HTR-8/SVneo (cell line): ENCODE results near the gene HIVEP3.
"Not testable (repeated sequence)": the region's sequence is repeated elsewhere in the genome, so short reads cannot be mapped to it uniquely, and the experiment has no call there.

Source experiments
- DNase-seq: peaks from one replicate; pipeline ENCODE4 v3.0.0; 2011; ENCODE audit warnings: low spot score, mixed read lengths; ENCODE audit not compliant: insufficient read length
- FAIRE-seq: peaks from 2 replicates; lab custom pipeline; 2011; peaks lifted over from hg19 to GRCh38; lab: Jason Lieb, UNC

Gene HIVEP3

DNA sequence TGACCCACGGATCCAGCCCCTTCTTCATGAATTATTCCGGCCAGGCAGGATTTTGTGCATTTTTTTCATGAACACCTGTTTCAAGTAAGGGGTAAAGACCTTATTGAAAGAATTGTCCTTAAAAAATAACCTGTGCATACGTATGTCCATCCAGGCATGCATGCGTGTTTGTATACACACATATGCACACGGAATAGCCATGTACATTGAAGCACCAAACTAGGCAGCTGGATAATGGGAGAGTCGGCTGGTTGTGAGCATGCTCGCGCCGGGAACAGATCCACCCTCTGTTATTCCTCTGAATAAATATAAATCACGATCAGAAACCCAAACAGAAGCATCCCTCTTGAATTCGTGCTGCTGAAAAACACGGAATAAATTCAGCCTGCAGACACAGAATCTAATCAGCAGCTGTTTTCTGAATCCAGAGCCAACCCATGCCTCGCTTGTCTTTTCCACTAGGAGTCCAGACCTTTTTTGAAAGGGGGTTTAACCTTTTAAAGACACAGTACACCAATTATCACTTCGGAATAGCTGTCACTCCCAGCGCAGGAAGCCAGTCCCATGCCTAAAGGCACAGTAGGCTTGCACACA lies at the start of gene HIVEP3:
Gene HIVEP3, minus strand, starts transcription at position 473 of the 594 bp plus-strand sequence.
- FAIRE-seq (no peak), DNase-seq (no peak)

DNA sequence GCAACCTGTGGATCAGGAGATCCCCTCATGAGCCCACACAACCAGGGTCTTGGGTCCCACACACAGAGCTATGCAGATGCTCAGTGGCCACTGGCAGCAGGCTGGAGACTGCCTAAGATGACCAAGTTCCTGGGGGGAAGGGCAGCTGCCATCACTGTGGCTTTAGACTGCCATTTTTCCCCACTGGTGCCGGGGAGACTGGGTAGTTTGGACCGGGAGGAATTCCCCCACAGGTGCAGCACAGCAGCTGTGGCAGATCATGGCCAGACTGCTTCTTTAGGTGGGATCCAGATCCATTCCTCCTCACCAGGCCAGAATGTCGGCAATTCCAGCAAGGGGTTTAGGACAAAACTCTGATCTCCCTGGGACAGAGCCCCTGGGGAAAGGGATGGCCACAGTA lies 45.7 kb upstream of the HIVEP3 start:
- DNase-seq (no peak), FAIRE-seq (no peak)

DNA sequence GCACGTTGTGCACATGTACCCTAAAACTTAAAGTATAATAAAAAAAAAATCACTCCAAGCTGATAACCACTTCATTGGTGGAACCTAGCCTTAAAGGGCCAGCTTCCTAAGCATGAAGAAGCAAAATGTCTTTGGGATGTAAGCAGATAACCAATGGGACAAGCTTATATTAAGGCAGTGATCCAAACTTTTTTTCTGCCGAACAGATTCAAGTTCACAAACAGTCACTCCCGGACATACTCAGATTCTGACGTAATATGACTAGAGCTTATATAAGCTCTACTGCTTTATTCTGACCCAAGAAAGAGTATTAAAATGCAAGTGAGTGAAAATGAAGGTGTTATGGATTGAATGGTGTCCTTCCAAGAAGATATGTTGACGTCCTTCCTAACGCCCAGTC lies 44.9 kb upstream of the HIVEP3 start:
- FAIRE-seq (no peak), DNase-seq (no peak)

DNA sequence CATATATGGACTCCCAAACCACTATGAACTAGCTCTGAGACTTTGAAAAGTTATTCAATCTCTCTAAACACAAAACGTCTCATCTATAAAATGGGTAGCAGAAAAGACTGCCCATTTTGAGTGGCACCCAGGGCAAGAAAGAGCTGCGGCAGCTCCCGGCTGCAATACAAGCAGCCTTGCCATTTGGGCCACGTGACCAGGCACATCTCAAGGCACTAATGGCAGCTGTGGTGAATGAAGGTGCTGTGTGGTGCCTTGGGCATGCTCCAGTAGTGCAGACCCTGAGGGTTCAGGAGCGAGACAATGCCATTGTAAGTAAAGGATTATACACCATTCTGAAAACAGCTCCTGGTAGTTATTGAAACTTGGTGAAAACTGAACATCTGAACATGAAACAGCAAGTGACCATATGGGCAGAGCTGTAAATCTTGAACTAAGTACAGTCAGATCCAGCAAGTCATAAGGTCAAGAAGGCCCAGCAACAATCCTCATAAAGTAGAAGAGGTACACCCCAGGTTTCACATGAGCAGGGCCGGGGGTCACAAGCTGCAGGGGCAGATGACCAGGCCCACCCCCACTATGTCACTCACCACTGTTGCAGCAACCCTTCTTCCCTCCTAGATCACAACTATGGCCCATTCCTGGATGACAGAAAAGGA lies 39.4 kb upstream of the HIVEP3 start:
- FAIRE-seq (no peak), DNase-seq (no peak)

DNA sequence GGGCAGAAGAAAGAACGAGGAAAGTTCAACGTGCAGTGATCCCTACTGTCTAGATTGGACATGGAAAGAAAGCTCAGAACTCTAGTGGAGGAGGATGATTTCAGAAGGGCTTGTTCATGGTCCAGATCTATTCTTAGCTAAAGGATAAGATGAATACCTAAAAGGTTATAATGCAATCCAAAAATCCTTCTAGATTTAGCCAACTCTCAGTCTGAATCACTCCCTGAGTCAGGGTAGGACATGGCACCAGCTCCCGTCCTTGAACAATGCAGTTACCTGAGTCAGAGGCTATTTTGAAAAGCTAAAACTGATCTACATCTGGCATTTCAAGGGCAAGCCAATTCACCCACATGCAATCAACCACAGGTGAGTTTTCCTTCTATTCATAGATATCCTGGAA lies 38.8 kb upstream of the HIVEP3 start:
- no peak for DNase-seq
- no peak for FAIRE-seq

DNA sequence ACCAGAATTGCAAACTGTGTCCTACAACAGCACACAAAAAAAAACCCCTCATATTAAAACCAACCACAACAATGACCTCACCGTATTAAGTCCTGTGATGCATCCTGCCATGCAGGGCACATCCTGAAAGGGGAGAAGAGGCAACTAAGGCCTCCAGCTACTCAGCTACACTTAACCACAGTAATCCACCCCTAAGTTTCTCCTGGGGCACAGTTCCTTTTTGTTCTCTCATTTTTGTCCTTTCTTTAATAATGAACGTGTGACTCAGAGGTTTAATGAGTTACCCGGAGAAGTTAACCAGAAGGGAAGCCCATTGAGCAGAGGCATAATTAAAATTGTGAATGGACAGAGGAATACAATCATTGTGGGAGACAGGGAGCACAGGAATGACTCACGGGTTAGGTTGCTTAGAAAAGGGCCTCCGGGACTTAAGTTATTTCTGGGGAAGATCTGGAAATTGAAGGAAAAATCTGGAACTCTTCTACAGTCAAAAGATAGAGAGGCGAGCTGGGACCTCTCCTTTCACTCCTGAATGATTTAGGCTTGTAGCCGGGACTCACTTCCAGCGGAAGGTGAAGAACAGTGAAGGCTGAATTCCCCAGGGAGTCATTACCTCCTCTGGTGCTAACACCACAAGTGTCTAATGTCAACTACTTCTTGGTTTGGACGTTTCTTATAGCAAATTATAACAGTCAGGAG lies 36.9 kb upstream of the HIVEP3 start:
- peak; percentile 62 for DNase-seq

DNA sequence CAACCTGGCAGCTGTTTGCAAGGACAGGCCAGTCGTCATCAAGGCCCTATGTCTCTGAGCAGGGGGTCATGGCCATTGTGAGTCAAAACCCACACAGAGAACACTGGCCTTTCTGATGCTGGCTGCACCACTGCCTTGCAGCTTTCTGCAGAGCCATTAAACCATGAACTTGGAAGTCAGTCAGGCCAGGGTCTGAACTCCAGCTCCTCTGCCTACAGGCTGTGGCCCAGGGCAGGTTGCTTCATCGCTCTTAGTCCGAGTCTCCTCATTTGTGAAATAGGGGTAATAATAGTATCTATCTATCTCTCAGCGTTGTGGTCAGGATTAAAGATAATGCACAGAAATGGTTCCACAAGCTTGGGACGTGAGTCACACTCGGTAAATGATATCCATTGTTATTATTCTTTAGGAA lies 35.8 kb upstream of the HIVEP3 start:
- DNase-seq, result peak; percentile 59
- FAIRE-seq, result no peak

More for the DNA sequence above, 36.9 kb upstream of the HIVEP3 start:
- no peak for FAIRE-seq

DNA sequence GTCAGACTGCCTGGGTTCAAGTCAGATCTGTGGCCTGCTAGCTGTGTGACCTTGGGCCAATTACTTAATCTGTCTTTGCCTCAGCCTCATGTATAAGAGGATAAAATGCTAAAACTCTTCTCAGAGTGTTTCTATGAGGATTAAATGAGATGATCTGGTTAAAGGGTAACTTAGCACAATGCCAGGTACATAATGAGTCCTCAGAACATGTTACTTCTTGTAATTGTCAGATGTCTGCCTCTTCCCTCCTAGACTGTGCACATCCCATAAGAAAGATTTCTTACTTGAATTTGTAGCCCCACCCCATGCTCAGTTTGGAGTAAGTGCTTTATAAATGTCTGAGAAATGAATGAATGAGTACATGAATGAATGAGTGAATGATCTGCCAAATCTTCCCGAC lies 34.6 kb upstream of the HIVEP3 start:
- FAIRE-seq (no peak), DNase-seq (no peak)

DNA sequence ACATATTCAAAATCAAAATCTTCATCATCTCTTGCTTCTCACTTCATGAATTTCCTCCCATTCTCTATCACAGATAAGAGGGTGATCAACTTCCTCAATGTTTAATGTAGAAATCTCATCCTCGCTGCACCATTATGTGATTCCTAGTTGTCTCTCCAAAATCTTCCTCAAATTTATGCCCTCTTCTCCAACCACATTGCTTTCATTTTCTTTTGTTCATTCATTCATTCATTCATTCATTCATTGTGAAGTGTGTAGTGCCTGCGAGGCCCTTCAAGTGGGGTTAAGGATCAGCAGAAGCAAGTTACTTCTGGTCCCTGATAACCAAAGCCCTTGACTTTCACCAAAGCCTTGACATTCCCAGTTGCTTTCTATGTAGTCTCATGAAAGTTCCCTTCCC lies 33.5 kb upstream of the HIVEP3 start:
- no peak for FAIRE-seq
- DNase-seq, result no peak

DNA sequence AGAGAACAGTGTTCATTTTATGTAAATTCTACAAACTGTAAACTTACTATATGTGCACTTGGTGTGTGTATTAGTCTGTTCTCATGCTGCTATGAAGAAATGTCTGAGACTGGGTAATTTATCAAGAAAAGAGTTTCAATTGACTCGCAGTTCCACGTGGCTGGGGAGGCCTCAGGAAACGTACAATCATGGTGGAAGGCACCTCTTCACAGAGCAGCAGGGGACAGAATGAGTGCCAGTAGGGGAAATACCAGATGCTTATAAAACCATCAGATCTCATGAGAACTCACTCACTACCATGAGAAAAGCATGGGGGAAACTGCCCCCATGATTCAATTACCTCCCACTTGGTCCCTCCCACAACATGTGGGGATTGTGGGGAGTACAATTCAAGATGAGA lies 32.8 kb upstream of the HIVEP3 start:
- not testable (repeated sequence) for FAIRE-seq, DNase-seq

DNA sequence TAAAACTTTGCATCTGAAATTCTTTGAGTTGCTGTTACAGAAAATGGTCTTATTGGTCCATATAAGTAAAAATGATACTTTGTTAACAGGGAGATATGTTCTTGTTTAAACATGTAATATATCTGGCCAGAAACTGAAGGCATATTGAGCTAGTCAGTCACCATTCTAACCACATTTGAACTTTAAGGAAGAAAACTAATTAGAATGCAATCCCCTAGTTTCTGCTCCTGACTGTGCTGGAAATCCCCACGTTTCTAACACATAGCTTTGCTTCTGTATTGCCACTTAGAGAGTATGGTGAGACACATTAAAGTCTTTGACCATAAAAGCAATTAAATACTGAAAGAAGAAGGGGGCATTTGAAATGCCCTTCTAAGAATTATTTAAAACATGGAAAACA lies 32.1 kb upstream of the HIVEP3 start:
- FAIRE-seq (no peak), DNase-seq (no peak)

DNA sequence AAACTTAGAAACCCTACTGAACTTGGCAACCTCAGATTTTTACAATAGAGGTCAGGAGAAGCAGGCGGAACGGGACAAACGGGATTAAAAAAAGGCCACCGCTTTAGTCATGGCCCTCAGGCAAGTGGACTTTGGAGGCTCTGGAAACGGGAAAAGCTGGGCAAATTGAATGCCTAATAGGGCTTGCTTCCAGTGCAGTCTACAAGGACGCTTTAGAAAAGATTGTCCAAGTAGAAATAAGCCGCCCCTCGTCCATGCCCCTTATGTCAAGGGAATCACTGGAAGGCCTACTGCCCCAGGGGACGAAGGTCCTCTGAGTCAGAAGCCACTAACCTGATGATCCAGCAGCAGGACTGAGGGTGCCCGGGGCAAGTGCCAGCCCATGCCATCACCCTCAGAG lies 27.2 kb upstream of the HIVEP3 start:
- FAIRE-seq, DNase-seq: not testable (repeated sequence)

DNA sequence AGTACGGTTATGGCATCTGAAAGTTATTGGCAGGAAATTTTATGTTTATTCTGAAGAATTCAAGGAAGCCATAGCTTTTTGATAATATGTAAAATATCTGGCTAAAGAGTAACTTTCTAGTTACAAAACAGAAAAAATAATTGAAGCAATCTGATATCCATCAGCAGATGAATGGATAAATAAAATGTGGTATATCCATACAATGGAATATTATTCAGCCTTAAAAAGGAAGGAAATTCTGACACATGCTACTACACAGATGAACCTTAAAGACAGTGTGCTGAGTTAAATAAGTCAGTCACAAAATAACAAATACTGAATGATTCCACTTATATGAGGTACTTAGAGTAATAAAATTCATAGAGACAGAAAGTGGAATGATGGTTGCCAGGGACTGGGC lies 25.0 kb upstream of the HIVEP3 start:
- no peak for DNase-seq
- no peak for FAIRE-seq

DNA sequence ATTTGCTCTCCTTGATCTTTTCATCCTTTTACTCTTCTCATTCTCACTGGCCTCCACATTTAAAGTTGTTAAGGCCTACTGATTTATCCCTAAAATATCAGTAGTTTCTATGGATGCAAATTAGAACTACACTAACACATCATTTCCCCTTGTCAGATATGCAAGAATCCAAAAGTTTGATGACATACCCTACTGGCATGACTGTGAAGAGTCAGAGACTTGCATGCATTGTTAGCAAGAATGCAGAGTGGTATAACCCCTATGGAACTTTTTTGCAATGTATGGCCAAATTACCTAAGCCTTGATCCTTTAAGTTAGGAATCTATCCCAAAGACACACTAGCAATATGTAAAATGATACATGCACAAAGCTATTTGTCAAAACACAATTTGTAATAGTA lies 23.6 kb upstream of the HIVEP3 start:
- DNase-seq, result no peak
- no peak for FAIRE-seq

DNA sequence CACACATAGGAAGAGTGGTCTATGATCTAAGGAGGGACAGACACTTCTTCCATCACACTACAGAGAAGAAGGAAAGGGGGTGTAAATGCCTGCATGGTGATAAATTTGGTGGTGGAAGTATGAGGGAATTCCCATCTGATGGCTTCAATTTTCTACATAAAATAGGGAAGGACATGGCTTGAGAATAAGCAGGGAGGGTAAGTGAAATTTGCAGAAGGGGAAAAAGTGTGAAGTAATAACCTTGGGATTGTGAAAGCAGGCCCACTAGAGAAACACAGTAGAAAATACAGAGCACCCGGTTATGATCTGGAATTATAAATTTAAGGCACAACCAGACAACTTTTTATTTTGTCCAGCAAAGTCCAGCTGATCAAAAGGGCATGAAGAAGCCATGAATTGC lies 22.7 kb upstream of the HIVEP3 start:
- DNase-seq, result no peak
- FAIRE-seq, result no peak

DNA sequence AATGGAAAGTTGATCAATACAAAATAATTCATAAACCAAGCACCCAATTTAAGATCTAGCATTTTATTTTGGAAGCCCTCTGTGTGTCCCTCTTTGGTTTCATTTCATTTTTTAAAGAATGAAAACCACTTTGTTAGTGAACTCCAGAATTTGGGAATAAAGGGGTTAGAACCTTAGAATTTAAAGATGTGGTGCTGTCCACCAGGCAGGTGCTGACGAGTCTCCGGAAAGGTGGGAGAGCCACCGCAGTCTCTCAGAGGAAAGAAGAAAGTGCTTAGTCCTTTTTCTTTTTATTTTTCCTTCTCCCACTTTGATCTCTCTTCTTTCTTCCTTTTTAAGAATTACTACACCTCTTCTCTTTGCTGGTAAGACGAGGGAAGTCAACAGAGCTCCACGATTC lies 20.5 kb upstream of the HIVEP3 start:
- no peak for DNase-seq
- FAIRE-seq, result no peak

DNA sequence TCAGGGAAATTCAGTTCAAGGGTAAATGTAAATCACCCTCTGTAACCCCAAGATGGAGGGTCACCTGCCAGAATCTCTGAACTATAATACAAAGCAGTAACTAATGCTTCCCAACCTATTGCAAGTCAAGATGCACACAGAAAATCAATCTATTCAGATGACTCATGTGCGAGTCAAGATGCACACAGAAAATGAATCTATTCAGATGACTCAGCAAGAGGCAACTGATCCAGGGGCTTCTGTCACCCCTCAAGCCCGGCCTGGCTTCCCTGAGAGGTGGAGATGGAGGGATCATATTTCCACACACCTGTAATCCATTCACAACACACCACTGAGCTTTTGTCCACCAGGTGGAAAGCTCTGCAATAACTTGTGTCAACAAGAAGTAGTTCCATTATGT lies 17.4 kb upstream of the HIVEP3 start:
- DNase-seq, result no peak
- FAIRE-seq, result no peak

DNA sequence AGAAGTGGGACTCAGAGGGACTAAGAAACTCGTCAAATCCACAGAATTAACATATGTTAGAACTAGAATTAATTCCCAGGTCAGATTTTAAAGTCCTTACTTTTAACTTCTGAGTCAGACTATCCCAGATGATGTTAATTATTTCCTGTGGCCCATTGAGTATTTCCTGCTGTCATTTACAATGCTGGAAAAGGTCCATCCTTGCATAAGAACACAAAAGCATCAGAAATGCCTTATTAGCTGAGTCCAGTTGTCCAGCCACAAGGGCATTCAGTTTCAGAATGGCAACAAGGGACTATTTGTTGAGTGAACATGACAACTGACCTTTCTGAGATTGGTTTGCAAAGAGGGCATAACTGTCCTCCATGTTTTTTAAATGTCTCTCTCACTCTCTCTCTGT lies 16.5 kb upstream of the HIVEP3 start:
- DNase-seq (no peak), FAIRE-seq (no peak)

DNA sequence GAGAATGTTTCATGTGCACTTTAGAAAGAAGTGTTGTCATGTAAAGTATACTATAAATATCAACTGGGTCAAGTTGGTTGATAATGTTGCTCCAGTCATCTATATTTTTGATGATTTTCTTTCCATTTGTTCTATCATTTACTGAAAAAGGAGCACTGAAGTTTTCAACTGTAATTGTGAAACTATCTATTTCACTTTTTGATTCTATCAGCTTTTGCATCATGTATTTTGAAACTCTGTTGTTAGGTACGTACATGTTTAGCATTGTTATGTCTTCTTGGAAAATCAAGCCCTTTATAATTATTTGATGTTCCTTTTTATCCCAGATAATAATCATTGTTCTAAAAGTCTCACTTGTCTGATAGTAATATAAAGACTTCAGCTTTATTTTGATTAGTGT lies 14.4 kb upstream of the HIVEP3 start:
- no peak for DNase-seq
- no peak for FAIRE-seq

DNA sequence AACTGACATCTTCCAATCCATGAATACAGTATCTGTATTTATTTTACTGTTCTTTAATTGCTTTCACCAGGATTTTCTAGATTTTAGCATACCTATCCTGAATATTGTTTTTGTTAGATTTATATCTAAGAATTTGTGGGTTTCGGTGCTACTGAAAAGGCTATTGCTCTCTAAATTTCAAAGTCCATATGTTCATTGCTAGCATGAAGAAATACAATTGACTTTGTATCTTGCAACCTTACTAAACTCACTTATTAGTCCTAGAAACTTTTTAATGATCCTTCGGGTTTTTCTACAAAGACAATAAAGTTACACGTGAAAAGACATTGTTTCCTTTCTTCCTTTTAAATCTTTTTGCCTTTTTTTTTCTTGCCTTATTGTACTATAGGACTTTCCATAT lies 12.9 kb upstream of the HIVEP3 start:
- FAIRE-seq, result no peak
- DNase-seq, result no peak

DNA sequence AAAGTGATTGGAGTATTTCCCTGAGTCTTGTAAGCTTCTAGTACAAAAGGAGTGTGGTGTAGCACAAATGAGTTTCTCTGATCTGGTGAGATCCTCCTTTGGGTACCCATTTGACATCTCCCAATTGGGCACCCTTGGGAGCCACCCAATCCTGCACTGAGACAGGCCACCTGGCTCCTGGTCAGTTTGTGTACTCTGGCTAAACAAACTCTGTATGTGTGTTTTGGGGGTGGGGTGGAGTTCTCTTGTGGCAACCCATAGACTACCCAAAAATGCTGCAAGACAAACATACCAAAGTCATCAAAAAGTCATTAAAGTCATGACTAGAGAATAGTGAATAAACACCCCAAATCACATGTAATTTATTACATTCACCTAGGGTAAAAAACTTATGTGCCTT lies 8.4 kb upstream of the HIVEP3 start:
- DNase-seq, result no peak
- FAIRE-seq, result no peak

DNA sequence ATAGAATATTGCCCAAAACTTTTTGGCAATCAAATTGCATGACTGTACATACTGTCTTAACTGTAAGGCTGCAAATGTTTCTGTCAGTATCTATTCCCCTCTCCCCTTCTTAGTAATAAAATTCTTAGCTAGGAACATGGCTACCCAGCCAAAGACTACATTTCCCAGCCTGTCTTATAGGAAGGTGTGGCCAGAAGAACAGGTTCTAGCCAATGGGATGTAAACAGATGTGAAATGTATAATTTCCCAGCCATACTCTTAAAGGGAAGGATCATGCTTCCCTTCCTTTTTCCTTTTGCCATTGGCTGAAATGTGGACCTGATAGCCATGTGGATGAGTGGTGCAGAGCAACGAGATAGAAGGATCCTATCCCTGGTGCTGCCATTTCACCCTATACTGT lies 7.0 kb upstream of the HIVEP3 start:
- FAIRE-seq, result no peak

More for the DNA sequence above, 7.0 kb upstream of the HIVEP3 start:
- no peak for DNase-seq
